Naive B cell (primary cell): Measurements from ENCODE around the gene P2RX1. TPM values are rescaled to one million over a fixed set of nuclear protein-coding genes. Genes with fewer than 3 reads are reported as not detected.
"Not testable (repeated sequence)": the region's sequence is repeated elsewhere in the genome, so short reads cannot be mapped to it uniquely, and the experiment has no call there.

Experiments used
- ATAC-seq, 2 donors: fragments of 150-1000 bp; cut with Tn5 transposase; 2 replicates each; pipeline ENCODE4 v1.10.0; 2021; ENCODE audit warnings: low read depth in 2 of 2, mild to moderate bottlenecking in 2 of 2, moderate library complexity in 2 of 2
- DNase-seq: peaks from one replicate; pipeline ENCODE4 v3.0.0; 2022
- H3K27ac Mint-ChIP-seq, 6 donors: one replicate each; pipeline ENCODE4 v1.8.0; 2020 to 2022; ENCODE audit warnings: mild to moderate bottlenecking in 6 of 6, mixed read lengths in 6 of 6, moderate library complexity in 5 of 6, inconsistent platforms in 2 of 6
- H3K27me3 Mint-ChIP-seq, 3 donors: one replicate each; pipeline ENCODE4 v1.8.0; 2021 to 2022; ENCODE audit warnings: mixed read lengths in 3 of 3, mild to moderate bottlenecking in 1 of 3
- H3K36me3 Mint-ChIP-seq, 2 donors: one replicate each; pipeline ENCODE4 v1.8.0; 2020 to 2022; ENCODE audit warnings: mixed read lengths in 2 of 2, inconsistent platforms in 1 of 2, mild to moderate bottlenecking in 1 of 2
- H3K4me1 Mint-ChIP-seq, 3 donors: one replicate each; pipeline ENCODE4 v1.8.0; 2020 to 2022; ENCODE audit warnings: mixed read lengths in 3 of 3, inconsistent platforms in 1 of 3, mild to moderate bottlenecking in 1 of 3, moderate library complexity in 1 of 3
- H3K4me3 Mint-ChIP-seq, 8 donors: one replicate each; pipeline ENCODE4 v1.8.0; 2020 to 2022; ENCODE audit warnings: mild to moderate bottlenecking in 8 of 8, mixed read lengths in 8 of 8, moderate library complexity in 8 of 8, inconsistent platforms in 2 of 8
- H3K9me3 Mint-ChIP-seq, 7 donors: one replicate each; pipeline ENCODE4 v1.8.0; 2020 to 2022; ENCODE audit warnings: mixed read lengths in 7 of 7, mild to moderate bottlenecking in 5 of 7, inconsistent platforms in 2 of 7, moderate library complexity in 1 of 7
- polyA plus RNA-seq, 6 donors: library from polyadenylated mRNA; unstranded; fragments of 300-500 nt; fragmentation: Illumina TruSeq; gene quantifications; one replicate each; pipeline ENCODE4 v1.2.3, GENCODE V29; 2021; ENCODE audit warnings: low read depth in 6 of 6

Gene P2RX1
- polyA plus RNA-seq, 6 donors from 2014 or later = 2.3 to 20.2 (median 15.1) TPM

GRCh38 chr17:3859940-3860339, 56.3 kb downstream of the P2RX1 start:
- H3K9me3 Mint-ChIP-seq = no peaks in the 10 kb centered on the region
- H3K27ac Mint-ChIP-seq = no peak overlapping the region
- no peak for DNase-seq
- no peak overlapping the region for H3K4me3 Mint-ChIP-seq
- ATAC-seq = no peak
- no peaks in the 10 kb centered on the region for H3K4me1 Mint-ChIP-seq
- no peaks in the 10 kb centered on the region for H3K36me3 Mint-ChIP-seq
- peaks cover 0 to 8% (median 0%) of the 10 kb centered on the region in 3 donors for H3K27me3 Mint-ChIP-seq

DNA sequence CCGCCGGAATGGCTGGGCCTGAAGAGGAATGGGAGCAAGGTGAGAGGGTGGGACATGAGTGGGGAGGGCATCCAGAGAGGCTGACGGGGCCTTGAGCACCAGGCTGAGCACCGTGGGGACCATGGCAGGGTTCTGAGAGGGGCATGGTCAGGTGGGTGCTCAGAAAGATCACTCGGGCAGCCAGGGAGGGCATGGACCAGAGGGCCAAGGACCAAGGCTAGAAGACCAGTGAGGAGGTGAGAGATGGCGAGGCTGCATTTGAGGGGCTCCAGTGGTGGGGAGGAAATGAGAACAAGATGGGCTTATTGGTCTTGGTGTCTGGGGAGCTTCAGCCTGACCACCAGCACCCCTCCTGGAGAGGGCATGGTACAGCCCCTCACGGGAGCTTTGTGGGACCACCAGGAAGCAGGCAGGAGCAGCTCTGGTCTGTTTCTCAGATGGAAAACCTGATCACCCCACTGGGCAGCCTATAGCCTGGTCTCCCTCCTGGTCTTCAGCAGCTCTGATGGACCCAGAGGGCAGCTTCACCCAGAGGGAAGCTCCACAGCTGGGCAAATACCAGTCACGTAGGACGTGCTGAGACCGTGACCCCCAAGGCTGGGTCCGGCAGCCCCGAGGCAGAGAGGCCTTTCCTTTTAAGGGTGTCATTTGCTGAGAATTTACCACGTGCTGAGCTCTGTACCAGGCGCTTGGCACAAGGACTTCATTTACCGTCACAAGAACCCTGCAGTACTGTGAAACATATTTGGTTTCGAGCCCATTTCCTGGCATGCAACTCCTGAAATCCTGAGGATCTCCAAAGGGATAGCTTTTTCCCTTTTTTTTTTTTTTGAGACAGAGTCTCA, 58.8 kb downstream of the P2RX1 start:
- no peaks in the 10 kb centered on the region for H3K9me3 Mint-ChIP-seq
- H3K27me3 Mint-ChIP-seq = peaks cover 0 to 14% (median 1%) of the 10 kb centered on the region in 3 donors

DNA sequence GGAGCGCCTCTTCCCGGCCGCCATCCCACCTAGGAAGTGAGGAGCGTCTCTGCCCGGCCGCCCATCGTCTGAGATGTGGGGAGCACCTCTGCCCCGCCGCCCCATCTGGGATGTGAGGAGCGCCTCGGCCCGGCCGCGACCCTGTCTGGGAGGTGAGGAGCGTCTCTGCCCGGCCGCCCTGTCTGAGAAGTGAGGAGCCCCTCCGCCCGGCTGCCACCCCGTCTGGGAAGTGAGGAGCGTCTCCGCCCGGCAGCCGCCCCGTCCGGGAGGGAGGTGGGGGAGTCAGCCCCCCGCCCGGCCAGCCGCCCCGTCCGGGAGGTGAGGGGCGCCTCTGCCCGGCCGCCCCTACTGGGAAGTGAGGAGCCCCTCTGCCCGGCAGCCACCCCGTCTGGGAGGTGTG, 62.1 kb downstream of the P2RX1 start:
- ATAC-seq, H3K4me1 Mint-ChIP-seq, H3K4me3 Mint-ChIP-seq, H3K36me3 Mint-ChIP-seq, H3K27ac Mint-ChIP-seq, H3K9me3 Mint-ChIP-seq, DNase-seq: not testable (repeated sequence)
- H3K27me3 Mint-ChIP-seq = peaks cover 8 to 28% (median 8%) of the 10 kb centered on the region in 3 donors

More for the DNA sequence above, 58.8 kb downstream of the P2RX1 start:
- Mint-ChIP-seq H3K27ac (no peak overlapping the region), H3K4me3 (no peak overlapping the region), H3K36me3 (no peaks in the 10 kb centered on the region), H3K4me1 (no peaks in the 10 kb centered on the region)
- DNase-seq = no peak
- no peak for ATAC-seq

DNA sequence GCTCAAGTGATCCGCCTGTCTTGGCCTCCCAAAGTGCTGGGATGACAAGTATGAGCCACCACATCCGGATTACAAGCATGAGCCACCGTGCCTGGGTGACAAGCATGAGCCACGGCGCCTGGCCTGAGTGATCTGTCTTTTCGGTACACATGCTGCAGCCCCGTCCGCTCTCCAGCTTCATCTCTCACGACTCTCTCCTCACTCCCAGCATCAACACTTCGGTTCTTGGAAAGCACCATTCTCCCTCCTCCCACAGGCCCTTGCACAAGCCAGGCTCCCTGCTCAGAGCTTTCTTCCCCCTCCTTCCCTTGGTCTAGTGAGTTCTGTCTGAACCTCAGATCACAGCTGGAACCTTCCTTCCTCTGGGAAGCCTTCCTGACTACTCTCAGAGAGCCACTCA, 63.7 kb downstream of the P2RX1 start:
- Mint-ChIP-seq H3K27me3 (peaks cover 8 to 28% (median 11%) of the 10 kb centered on the region in 3 donors), H3K4me3 (no peak overlapping the region), H3K4me1 (no peaks in the 10 kb centered on the region), H3K9me3 (no peaks in the 10 kb centered on the region), H3K27ac (no peak overlapping the region), H3K36me3 (no peaks in the 10 kb centered on the region)
- ATAC-seq = no peak
- no peak for DNase-seq

DNA sequence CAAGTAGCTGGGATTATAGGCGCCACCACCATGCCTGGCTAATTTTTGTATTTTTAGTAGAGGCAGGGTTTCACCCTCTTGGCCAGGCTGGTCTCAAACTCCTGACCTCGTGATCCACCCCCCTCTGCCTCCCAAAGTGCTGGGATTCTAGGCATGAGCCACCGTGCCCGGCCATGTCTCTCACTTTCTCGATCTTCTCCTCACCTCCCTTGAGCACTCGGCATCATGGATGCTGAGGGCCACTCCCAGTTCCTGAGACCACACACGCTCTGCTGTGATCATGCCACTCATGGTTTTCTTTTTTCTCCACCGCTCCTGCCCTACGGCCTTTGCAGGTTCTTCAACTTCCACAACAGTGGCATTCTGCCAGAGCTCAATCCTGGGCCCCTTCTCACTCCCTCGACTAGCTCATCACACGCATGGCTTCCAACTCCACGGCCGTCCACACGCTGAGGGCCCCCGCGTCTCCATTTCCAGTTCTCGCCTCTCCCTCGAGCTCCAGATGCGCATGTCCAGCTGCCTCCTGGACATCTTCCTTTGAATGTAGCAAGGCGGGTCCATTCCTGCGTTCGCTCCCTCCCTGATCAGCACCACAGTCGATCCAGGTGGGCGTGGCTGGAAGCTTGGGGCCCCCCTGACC, 64.7 kb downstream of the P2RX1 start:
- Mint-ChIP-seq H3K27me3 (peaks cover 8 to 20% (median 11%) of the 10 kb centered on the region in 3 donors), H3K4me1 (peaks cover 0 to 4% (median 3%) of the 10 kb centered on the region in 3 donors), H3K36me3 (no peaks in the 10 kb centered on the region), H3K27ac (peak overlapping the region in 2 of 6 donors; percentile 0 to 8), H3K4me3 (no peak overlapping the region), H3K9me3 (no peaks in the 10 kb centered on the region)
- DNase-seq = no peak
- no peak for ATAC-seq

- DNase-seq (no peak), ATAC-seq (no peak)
- peaks cover 13 to 31% (median 16%) of the 10 kb centered on the region in 3 donors for H3K4me1 Mint-ChIP-seq
- H3K9me3 Mint-ChIP-seq = no peaks in the 10 kb centered on the region
- H3K27me3 Mint-ChIP-seq = peaks cover 8 to 20% (median 11%) of the 10 kb centered on the region in 3 donors
- peak overlapping the region in 1 of 8 donors; percentile 97 for H3K4me3 Mint-ChIP-seq
- no peaks in the 10 kb centered on the region for H3K36me3 Mint-ChIP-seq
- H3K27ac Mint-ChIP-seq = no peak overlapping the region
Observed at GRCh38 chr17:3848229-3848835, 67.9 kb downstream of the P2RX1 start.

- H3K36me3 Mint-ChIP-seq = no peaks in the 10 kb centered on the region
- peak overlapping the region in 1 of 6 donors; percentile 62 for H3K27ac Mint-ChIP-seq
- H3K27me3 Mint-ChIP-seq = peaks cover 6 to 11% (median 7%) of the 10 kb centered on the region in 3 donors
- DNase-seq (no peak), ATAC-seq (no peak)
- H3K4me3 Mint-ChIP-seq = peak overlapping the region in 5 of 8 donors; percentile 74 to 97 (median 86)
- H3K4me1 Mint-ChIP-seq = peaks cover 15 to 31% (median 16%) of the 10 kb centered on the region in 3 donors
- no peaks in the 10 kb centered on the region for H3K9me3 Mint-ChIP-seq
Observed at GRCh38 chr17:3847165-3847670, 69.0 kb downstream of the P2RX1 start.

Other genes starting within 250 kb of the P2RX1 start
- gene TAX1BP3, start 247.9 kb downstream of the P2RX1 start, polyA plus RNA-seq = 10 to 100 TPM; 37.1 to 56.5 (median 45.1) TPM
- gene EMC6, start 247.7 kb downstream of the P2RX1 start, polyA plus RNA-seq = 10 to 100 TPM; 38.9 to 83.4 (median 55.2) TPM
- gene P2RX5, start 220.3 kb downstream of the P2RX1 start, polyA plus RNA-seq = 100 to 1,000 TPM; 377 to 864 (median 638) TPM
- gene HASPIN, start 192.6 kb downstream of the P2RX1 start, polyA plus RNA-seq = 1 to 10 TPM in 1 of 6 donors, under 1 TPM in 5; 0.19 to 2.3 (median 0.74) TPM
- gene ITGAE, start 115.3 kb downstream of the P2RX1 start, polyA plus RNA-seq = 100 to 1,000 TPM in 5 of 6 donors, 10 to 100 TPM in 1; 93.9 to 177 (median 158) TPM
- gene NCBP3, start 70.2 kb downstream of the P2RX1 start, polyA plus RNA-seq = 10 to 100 TPM in 5 of 6 donors, 1 to 10 TPM in 1; 9.4 to 34.1 (median 13.2) TPM
- gene CAMKK1, start 23.4 kb downstream of the P2RX1 start, polyA plus RNA-seq = 1 to 10 TPM in 4 of 6 donors, under 1 TPM in 2; 0.69 to 1.4 (median 1.1) TPM
- gene ATP2A3, start 48.0 kb upstream of the P2RX1 start, polyA plus RNA-seq = 100 to 1,000 TPM in 2 of 6 donors, 10 to 100 TPM in 4; 68.7 to 180 (median 94.2) TPM
- 10 to 100 TPM in 1 of 6 donors, 1 to 10 TPM in 5; 4.2 to 10.6 (median 7.3) TPM for gene ZZEF1, start 226.6 kb upstream of the P2RX1 start, polyA plus RNA-seq
- 10 to 100 TPM in 5 of 6 donors, 1 to 10 TPM in 1; 7.8 to 27.8 (median 16.7) TPM for gene CYB5D2, start 226.7 kb upstream of the P2RX1 start, polyA plus RNA-seq